HG03280 (cell line): ENCODE data around the gene NOVA1.
"Not testable (repeated sequence)": the region's sequence is repeated elsewhere in the genome, so short reads cannot be mapped to it uniquely, and the experiment has no call there.

Experiments
- ATAC-seq: cut with Tn5 transposase; IDR thresholded peaks from one replicate; pipeline ENCODE4 v1.9.1; 2021; ENCODE audit warnings: mild to moderate bottlenecking, moderate library complexity; ENCODE audit not compliant: unreplicated experiment

Gene NOVA1, protein sequence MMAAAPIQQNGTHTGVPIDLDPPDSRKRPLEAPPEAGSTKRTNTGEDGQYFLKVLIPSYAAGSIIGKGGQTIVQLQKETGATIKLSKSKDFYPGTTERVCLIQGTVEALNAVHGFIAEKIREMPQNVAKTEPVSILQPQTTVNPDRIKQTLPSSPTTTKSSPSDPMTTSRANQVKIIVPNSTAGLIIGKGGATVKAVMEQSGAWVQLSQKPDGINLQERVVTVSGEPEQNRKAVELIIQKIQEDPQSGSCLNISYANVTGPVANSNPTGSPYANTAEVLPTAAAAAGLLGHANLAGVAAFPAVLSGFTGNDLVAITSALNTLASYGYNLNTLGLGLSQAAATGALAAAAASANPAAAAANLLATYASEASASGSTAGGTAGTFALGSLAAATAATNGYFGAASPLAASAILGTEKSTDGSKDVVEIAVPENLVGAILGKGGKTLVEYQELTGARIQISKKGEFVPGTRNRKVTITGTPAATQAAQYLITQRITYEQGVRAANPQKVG

DNA sequence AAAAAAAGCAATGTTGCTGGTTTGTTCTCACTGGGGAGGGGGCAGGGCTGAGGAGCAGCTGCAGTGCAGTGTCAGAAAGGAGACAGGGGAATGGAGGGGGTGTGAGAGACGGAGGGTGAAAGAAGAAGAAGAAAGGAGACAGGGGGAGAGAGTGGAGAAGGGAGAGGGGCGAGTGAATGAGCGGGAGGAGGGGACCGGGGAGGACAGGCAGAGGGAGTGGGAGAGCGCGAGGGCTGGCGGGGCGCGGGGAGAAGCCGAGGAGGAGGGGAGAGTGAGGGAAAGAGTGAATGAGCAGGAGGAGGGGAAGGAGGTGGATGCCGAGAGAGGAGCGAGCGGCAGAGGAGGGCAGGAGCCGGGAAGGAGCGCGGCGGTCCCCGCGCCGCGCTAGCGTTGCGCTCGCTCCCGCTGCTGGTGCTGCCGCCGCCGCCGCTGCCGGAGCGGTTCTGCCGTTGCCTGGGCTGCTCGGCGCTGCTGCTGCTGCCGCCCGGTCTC is at the start of gene NOVA1:
Gene NOVA1, minus strand, starts transcription at position 445 of the 492 bp plus-strand sequence. CDS start 597 bp downstream, outside the sequence.
- no peak for ATAC-seq

DNA sequence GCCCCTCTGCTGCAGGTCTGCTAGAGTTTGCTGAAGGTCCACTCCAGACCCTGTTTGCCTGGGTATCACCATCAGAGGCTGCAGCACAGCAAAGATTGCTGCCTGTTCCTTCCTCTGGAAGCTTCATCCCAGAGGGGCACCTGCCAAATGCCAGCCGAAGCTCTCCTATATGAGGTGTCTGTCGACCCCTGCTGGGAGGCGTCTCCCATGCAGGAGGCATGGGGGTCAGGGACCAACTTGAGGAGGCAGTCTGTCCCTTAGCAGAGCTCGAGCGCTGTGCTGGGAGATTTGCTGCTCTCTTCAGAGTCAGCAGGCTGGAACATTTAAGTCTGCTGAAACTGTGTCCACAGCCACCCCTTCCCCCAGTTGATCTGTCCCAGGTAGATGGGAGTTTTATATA is 47.2 kb upstream of the NOVA1 start:
- not testable (repeated sequence) for ATAC-seq

DNA sequence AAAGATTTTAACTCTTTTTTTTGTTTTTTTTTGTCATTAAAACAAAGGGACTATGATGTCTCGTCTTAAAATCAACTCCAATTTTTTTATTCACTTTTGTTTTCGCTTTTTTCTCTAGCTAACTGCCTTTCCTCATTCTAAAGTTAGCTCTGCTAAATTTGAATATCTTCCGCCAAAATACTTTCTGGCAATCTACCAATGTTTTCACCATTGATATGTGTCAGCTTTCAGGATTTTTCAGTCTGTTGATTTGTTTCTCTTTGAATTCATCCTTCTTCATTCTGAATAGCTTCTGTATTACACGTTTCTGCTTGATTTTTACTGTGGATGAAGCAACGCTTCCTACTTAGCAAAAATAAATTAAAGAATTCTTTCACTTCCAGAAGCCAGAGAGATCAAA is 38.7 kb upstream of the NOVA1 start:
- no peak for ATAC-seq

DNA sequence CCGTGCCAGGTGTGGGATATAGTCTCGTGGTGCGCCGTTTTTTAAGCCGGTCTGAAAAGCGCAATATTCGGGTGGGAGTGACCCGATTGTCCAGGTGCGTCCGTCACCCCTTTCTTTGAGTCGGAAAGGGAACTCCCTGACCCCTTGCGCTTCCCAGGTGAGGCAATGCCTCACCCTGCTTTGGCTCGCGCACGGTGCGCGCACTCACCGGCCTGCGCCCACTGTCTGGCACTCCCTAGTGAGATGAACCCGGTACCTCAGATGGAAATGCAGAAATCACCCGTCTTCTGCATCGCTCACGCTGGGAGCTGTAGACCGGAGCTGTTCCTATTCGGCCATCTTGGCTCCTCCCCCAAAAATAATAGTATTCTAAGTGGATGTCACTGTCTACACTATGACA is 37.1 kb upstream of the NOVA1 start:
- ATAC-seq = not testable (repeated sequence)

DNA sequence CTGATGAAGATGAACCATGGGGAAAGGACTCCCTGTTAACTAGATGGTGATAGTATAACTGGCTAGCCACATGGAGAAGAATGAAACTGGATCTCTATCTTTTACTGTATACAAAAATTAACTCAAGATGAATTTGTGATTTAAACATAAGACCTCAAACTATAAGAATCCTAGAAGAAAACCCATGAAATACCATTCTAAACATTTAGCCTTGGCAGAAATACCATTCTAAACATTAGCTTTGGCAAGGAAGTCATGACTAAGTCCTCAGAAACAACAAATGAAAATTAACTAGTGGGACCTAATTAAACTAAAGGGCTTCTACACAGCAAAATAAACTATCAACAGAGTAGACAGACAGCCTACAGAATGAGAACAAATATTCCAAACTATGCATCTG is 28.4 kb upstream of the NOVA1 start:
- ATAC-seq = no peak

DNA sequence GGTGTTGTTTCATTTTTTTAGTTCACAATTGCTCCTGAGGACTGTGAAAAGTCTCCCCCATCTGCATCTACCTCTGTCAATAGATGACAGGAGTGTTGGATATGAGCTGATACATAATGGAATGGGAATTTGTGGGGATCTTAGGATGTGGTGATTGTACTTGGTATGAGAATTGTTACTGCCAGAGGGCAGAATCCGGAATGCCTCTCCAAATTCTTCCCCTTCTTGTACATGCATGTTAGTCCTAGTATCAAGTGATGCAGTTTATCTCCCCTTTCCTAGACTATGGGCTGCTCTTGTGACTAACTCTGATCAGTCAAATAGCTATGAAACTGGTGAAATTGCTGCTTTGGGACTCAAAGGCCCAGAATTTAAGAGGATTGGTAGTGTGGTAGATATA is 24.8 kb upstream of the NOVA1 start:
- ATAC-seq = no peak

DNA sequence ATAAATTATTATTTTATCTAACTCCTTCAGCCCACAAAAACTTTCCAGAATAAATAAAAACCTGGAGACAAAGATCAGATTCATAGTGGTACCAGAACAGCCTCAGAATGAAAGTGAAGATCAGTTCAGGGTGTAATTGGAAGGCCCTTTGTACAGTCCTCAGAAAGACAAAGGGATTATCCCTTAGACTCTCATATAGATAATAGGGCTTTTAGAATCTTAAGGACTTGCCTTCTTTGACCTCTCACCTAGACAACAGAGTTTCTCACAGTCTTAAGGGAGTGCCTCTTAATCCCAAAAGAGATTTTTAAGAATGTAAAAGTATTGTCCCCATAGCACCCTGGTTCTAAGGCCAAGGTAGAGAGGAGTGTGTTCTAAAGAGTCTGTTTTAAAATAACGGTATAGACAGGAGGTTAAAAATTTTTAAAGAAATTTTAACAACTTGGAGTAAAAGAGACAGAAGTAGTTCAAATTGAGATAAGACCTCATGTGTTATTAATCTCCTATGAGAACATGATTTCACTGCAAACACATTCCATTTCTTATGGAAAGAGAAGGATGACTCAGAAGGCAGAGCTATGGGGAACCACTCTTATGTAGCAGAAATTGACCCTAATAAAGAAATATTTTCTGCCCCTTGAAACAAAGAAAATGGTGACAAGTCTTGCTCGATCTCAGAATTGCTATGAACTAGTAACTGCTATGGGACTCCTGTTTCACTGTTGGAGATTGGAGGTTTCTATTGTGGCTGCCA is 24.2 kb upstream of the NOVA1 start:
- no peak for ATAC-seq

DNA sequence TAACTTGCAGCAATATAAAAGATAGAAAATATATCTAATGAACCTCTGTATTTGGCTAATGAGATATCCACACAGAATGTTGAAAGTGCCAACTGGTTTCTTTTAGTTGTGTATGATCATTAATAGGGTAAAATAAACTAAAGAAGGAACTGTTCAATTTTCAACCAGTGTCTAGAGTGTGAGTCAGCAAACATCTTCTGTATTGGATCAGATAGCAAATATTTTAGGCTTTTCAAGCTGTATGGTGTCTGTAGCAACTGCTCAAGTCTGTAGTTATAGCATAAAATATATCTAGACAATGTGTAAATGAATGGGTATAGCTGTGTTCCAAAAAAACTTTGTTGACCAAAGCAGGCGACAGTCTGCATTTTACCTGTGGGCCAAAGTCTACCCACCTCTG is 23.5 kb upstream of the NOVA1 start:
- no peak for ATAC-seq

DNA sequence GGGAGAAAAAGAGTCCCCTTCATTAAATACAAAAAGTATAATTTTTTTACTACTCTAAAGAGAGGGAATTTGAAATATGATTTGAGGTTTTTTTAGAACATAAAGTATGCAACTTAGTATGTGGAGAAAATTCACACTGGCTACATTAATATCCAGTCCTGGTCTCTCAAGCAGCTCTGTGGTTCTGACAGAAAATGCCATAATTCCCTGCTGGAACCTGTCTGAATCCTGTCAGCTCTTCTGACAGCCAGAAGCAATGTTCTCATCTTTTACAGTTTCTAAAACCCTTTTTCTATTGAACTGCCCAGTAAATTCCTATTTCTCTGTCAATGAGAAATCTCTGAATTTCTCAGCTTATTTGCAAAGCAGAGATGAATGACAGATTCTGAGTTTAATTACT is 13.4 kb upstream of the NOVA1 start:
- no peak for ATAC-seq

DNA sequence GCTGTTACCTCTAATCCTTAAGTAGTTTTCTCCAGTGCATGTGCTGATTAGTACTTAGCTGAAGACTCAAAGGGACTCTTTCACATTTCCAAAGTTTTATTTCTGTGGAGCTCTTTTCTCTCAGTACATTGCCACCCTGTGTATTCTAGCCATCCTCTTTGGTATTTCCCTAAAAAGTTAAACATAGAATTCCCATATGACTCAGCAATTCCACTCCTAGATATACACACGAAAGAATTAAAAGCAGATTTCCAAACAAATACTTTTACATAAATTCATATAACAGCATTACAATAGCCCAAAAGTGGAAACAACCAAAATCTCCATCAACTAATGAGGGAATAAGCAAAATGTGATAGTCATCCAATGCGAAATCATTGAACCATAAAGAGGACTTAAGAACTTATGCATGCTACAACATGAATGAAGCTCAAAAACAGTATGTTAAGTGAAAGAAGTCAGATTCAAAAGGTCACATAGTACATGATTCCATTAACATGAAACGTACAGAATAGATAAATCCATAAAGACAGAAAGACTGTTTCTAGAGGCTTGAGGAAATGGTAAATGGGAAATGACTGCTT is 9.0 kb upstream of the NOVA1 start:
- no peak for ATAC-seq

DNA sequence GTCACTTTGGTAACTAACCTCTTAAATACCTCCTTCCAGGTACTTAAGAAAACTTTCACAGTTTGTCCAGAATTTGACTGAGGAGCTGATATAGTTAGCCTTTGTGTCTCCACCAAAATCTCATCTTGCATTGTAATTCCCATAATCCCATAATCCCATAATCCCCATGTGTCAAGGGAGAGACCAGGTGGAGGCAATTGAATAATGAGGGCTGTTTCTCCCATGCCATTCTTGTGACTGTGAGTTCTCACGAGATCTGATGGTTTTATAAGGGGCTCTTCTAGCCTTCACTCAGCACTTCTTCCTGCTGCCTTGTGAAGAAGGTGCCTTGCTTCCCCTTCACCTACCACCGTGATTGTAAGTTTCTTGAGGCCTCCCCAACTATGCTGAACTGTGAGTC is 7.8 kb upstream of the NOVA1 start:
- no peak for ATAC-seq

DNA sequence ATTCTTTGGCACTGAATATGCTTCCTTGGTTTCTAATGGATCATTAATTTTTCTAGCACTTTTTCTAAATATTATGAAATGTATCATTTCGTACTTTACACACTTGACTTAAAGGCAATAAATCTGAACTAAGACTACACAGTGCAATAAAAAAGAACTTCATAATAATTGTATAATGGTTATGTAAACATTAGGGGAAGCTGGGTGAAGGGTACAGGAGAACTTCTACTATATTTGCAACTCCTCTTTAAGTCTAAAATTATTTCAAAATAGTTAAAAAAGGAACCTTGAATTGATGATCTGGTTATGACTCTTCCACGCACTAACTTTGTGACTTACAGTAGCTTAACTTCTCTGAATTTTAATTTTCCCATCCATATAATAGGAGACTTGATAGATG is 5.1 kb upstream of the NOVA1 start:
- no peak for ATAC-seq

DNA sequence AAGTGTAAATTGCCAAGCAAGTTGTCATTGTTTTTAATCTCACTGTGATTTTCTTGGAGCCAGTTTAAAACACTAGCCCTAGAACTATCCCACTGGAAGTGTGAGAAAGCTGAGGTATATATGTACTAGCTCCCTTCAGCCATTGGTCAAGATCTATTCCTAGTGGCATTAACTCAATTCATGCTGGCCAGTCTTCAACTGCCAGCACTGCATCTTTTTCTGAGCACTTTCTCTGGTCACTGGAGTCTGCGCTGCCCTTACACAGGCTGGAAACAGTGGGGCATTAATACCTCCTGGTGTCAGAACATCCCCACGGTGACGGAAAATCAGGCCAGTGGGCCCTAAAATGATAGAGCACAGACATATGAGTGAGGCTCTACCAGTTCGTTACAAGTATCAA is 4.0 kb upstream of the NOVA1 start:
- no peak for ATAC-seq

DNA sequence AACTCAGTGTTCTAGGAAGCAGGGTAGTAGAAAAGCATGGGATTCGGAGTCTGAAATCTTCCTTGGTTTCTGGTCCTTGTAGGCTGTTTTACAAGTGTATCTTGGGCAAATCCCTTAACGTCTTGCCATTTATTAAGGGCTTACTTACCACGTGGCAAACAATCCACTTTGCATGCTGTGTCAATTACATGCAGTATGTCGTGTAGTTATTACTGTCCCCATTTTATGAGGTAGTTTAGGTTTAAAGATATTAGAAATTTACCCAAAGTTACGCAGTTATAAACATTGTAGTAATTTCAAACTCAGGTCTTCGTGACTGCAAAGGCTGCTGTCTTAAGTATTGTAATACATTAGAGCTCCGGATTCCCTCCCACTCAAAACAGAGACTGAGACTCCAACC is 1.5 kb upstream of the NOVA1 start:
- ATAC-seq = no peak

DNA sequence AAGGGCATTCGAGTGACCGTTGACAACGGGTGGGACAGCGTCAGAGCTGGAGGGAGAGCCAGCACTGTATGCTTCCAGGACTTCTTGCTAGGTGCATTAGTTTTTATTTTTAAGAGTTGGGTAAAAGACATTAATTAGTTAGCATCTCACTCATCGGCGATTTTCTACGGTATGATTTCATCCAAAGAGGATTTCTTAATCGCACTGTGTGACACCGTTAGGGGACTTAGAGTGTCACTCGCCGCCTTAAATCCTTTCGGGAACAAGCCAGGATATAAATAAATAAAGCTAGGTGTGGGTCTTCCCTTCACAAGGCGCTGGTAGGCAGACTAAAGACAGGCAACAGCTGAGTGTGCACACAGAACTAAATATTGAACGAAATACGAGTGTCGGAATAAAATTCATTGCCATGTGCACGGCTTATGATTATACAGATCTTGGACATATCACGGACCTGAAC is 869 bp upstream of the NOVA1 start:
- ATAC-seq = no peak

DNA sequence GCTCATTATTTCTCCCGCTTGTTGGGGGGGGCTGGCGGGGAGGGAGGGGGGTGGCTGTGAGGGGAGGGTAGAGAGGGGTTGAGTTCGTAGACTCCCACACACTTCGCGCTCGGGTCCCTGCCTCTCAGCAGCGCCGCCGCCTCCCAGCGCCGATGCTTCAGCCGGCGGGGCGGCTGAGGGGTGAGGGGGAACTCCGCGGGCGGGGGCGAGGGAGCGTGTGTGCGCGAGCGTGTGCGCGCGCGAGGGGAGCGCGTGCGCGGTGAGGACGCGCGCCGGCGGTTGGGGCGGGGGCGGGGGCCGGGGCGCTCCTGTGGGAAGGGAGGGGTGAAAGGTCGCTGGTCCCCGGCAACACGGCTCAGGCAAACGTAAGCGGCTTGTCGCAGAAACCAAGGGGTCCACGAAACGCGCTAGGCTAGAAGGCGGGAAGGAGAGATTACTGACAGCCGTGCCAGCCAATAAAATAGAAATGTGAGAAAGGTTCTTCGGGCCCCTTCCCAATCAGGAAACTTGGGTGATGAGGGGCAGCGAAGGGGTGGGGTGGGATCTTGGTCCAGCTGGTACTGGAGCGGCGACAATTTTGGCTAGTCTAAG is 343 bp upstream of the NOVA1 start:
- ATAC-seq = no peak

DNA sequence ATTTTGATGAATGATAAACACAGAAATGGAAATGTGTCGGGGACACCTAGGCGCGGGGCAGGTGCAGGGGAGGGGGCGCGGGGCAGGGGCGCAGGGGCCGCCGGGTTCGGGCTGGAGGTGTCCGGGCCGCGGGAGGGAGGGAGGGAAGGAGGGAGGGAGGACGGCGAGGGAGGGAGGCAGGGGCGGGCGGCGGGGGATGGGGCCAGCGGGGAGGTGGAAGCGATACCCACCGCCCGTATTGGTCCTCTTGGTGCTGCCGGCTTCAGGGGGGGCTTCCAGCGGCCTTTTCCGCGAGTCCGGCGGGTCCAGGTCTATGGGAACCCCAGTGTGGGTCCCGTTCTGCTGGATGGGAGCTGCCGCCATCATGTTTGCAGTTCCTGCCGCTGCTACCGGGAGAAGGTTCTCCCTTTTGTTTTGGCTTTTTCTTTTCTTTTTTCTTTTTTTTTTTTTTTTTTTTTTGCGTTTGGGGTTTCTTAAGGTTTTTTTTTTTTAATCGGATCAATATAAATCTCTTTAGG is 703 bp downstream of the NOVA1 start:
- no peak for ATAC-seq

DNA sequence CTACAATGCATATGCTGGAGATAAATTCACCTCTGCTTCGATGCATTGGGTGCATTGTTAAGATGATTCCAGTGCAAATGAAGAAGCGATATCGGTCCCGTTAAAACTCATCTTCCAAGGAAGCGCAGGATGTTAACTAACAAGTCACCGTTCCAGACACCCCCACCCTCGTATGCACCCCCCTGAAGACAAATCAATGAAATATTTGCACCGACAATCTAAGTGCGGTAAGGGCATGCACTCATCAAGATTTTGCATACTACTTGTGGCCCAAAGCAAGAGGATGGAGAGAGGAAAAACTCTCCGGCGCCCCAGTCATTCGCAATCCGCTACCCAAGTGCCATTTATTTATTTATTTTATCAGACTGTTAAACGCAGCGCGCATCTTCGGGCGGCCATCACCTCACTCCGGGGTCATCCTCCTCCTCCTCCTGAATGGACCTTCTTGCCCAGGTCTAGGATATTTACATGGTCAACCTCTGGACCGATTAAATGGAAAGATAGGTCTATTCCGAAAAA is 1.2 kb downstream of the NOVA1 start:
- ATAC-seq = no peak

DNA sequence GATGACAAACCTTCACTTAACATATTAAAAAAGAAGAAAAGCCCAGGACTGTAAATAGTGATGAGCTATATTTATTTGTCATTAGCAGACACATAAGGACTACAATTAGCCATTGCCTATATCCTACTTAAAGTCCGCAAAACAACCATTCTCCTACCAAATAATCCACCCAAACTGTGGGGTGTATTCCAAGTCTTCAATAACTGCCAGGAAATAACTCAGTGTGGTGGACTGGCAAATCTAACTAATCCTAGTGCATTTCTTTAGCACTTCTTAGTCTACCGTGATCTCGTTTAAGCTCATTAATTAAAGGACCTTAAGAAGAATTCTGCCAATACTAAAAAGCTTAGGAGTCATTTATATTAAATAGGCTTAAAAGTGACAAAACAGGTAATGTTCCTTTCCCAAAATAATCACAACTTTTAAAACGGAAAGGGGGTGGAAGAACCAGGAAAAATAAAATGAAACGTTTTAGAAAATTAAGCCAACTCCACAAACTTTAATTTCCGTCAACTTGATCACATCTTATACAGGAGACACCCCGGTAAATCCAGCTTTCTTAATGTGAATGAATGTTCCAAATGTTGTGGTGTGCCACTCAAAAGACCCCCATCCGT is 1.8 kb downstream of the NOVA1 start:
- no peak for ATAC-seq
